CD4-positive, CD25-positive, alpha-beta regulatory T cell (primary cell): ENCODE measurements around the gene GHR. TPM values are rescaled to one million over a fixed set of nuclear protein-coding genes. Genes with fewer than 3 reads are reported as not detected.
"Not testable (repeated sequence)": the region's sequence is repeated elsewhere in the genome, so short reads cannot be mapped to it uniquely, and the experiment has no call there.

Experiments used
- ATAC-seq, 2 donors: fragments of 150-1000 bp; cut with Tn5 transposase; one replicate each; pipeline ENCODE4 v1.10.0; 2021; ENCODE audit warnings: low read depth in 2 of 2, moderate number of reproducible peaks in 2 of 2, moderate library complexity in 1 of 2
- DNase-seq, 3 donors: peaks; one replicate each; pipeline versions ENCODE4 v3.0.0 to v3.0.0-alpha.2; 2012 to 2022; ENCODE audit warnings: mixed read lengths in 1 of 3
- H3K27ac ChIP-seq: one replicate; pipeline ENCODE4 v1.7.0; 2013; ENCODE audit warnings: mild to moderate bottlenecking, low read length; ENCODE audit not compliant: insufficient read depth, poor library complexity, severe bottlenecking
- H3K27me3 ChIP-seq: one replicate; pipeline ENCODE4 v1.7.0; 2013; ENCODE audit warnings: low read length; ENCODE audit not compliant: control insufficient read depth, insufficient read depth
- H3K36me3 ChIP-seq: one replicate; pipeline ENCODE4 v1.7.0; 2013; ENCODE audit warnings: mild to moderate bottlenecking, low read length, moderate library complexity; ENCODE audit not compliant: control insufficient read depth, insufficient read depth
- H3K4me1 ChIP-seq: 2 replicates; pipeline ENCODE4 v1.7.0; 2013; ENCODE audit warnings: mild to moderate bottlenecking, low read length; ENCODE audit not compliant: insufficient read depth, control insufficient read depth, poor library complexity, severe bottlenecking
- H3K4me3 ChIP-seq: one replicate; pipeline ENCODE4 v1.7.0; 2013; ENCODE audit warnings: low read depth, mild to moderate bottlenecking, low read length, moderate library complexity
- H3K9me3 ChIP-seq, 2 experiments: 1 replicate in 1 of 2; 2 replicates in 1 of 2; pipeline ENCODE4 v1.7.0; 2013; ENCODE audit warnings: low read length in 2 of 2, mild to moderate bottlenecking in 1 of 2, moderate library complexity in 1 of 2; ENCODE audit not compliant: control insufficient read depth in 2 of 2
- H3K27ac Mint-ChIP-seq, 3 donors: one replicate each; pipeline ENCODE4 v1.8.0; 2020 to 2022; ENCODE audit warnings: mild to moderate bottlenecking in 3 of 3, mixed read lengths in 3 of 3, moderate library complexity in 2 of 3
- H3K27me3 Mint-ChIP-seq: one replicate; pipeline ENCODE4 v1.8.0; 2022; ENCODE audit warnings: mild to moderate bottlenecking, mixed read lengths
- H3K36me3 Mint-ChIP-seq: one replicate; pipeline ENCODE4 v1.8.0; 2020; ENCODE audit warnings: mixed read lengths
- H3K4me1 Mint-ChIP-seq, 4 donors: one replicate each; pipeline ENCODE4 v1.8.0; 2020 to 2022; ENCODE audit warnings: mixed read lengths in 4 of 4, mild to moderate bottlenecking in 1 of 4
- H3K4me3 Mint-ChIP-seq, 4 donors: one replicate each; pipeline ENCODE4 v1.8.0; 2020 to 2022; ENCODE audit warnings: mild to moderate bottlenecking in 4 of 4, mixed read lengths in 4 of 4, moderate library complexity in 3 of 4
- H3K9me3 Mint-ChIP-seq, 7 donors: one replicate each; pipeline ENCODE4 v1.8.0; 2020 to 2022; ENCODE audit warnings: mixed read lengths in 7 of 7, mild to moderate bottlenecking in 3 of 7, moderate library complexity in 2 of 7
- polyA plus RNA-seq, 4 donors: library from polyadenylated mRNA; unstranded; fragments of 300-500 nt; fragmentation: Illumina TruSeq; gene quantifications; one replicate each; pipeline ENCODE4 v1.2.3, GENCODE V29; 2021
- total RNA-seq: library from RNA; stranded (reverse); gene quantifications from one replicate; pipeline ENCODE4 v1.2.3, GENCODE V29; 2022

The GHR gene
- total and polyA plus RNA-seq, 5 donors from 2014 or later: not detected

- H3K4me1 Mint-ChIP-seq: peaks cover 0 to 4% (median 0%) of the 10 kb centered on the region in 4 donors
- Histone ChIP-seq H3K27ac (no peak overlapping the region), H3K4me1 (no peaks in the 10 kb centered on the region), H3K27me3 (peaks cover 2% of the 10 kb centered on the region), H3K4me3 (no peak overlapping the region), H3K9me3 (no peaks in the 10 kb centered on the region), H3K36me3 (no peaks in the 10 kb centered on the region)
- H3K27ac Mint-ChIP-seq: no peak overlapping the region
- no peak overlapping the region for H3K4me3 Mint-ChIP-seq
- no peaks in the 10 kb centered on the region for H3K36me3 Mint-ChIP-seq
- peaks cover 6% of the 10 kb centered on the region for H3K27me3 Mint-ChIP-seq
- peaks cover 0 to 4% (median 0%) of the 10 kb centered on the region in 7 donors for H3K9me3 Mint-ChIP-seq
- DNase-seq (no peak), ATAC-seq (no peak)
These were observed 230.5 kb downstream of the GHR start for GRCh38 chr5:42653705-42654104.

DNA sequence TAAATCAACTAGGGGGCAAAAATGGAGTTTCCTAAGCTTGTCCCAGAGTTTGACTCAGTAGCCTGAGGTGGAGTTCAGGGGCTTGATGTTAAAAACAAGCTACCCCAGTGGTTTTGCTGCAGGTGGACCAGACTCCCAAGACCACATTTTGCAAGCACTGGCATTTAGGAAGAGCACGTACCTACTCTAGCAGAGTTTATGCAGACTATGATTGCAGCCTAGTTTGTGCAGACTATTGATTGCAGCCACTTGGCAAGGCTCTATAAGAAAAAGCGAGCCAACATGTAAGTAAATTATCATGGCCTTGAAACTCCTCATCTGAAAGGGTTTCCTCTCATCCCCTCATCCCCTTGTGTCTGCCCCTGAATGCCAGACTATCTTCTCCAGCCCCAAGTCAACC lies 231.4 kb downstream of the GHR start:
- no peak overlapping the region for H3K27ac Mint-ChIP-seq
- no peak overlapping the region for H3K27ac ChIP-seq
- H3K27me3 ChIP-seq: peaks cover 2% of the 10 kb centered on the region
- H3K36me3 Mint-ChIP-seq: no peaks in the 10 kb centered on the region
- H3K9me3 ChIP-seq: no peaks in the 10 kb centered on the region
- DNase-seq (no peak), ATAC-seq (no peak)
- peaks cover 6% of the 10 kb centered on the region for H3K27me3 Mint-ChIP-seq
- peaks cover 0 to 4% (median 0%) of the 10 kb centered on the region in 7 donors for H3K9me3 Mint-ChIP-seq
- no peaks in the 10 kb centered on the region for H3K36me3 ChIP-seq
- H3K4me3 Mint-ChIP-seq: no peak overlapping the region
- H3K4me1 Mint-ChIP-seq: peaks cover 0 to 4% (median 0%) of the 10 kb centered on the region in 4 donors
- H3K4me1 ChIP-seq: no peaks in the 10 kb centered on the region
- no peak overlapping the region for H3K4me3 ChIP-seq

- H3K27me3 Mint-ChIP-seq: peaks cover 6% of the 10 kb centered on the region
- H3K4me3 Mint-ChIP-seq: no peak overlapping the region
- Histone ChIP-seq H3K27ac (no peak overlapping the region), H3K4me3 (no peak overlapping the region), H3K36me3 (no peaks in the 10 kb centered on the region), H3K27me3 (peaks cover 2% of the 10 kb centered on the region), H3K9me3 (no peaks in the 10 kb centered on the region), H3K4me1 (no peaks in the 10 kb centered on the region)
- peaks cover 0 to 4% (median 0%) of the 10 kb centered on the region in 7 donors for H3K9me3 Mint-ChIP-seq
- H3K36me3 Mint-ChIP-seq: no peaks in the 10 kb centered on the region
- H3K27ac Mint-ChIP-seq: no peak overlapping the region
- DNase-seq (no peak), ATAC-seq (no peak)
- peaks cover 0 to 4% (median 0%) of the 10 kb centered on the region in 4 donors for H3K4me1 Mint-ChIP-seq
These were observed 232.9 kb downstream of the GHR start for GRCh38 chr5:42655982-42656650.

DNA sequence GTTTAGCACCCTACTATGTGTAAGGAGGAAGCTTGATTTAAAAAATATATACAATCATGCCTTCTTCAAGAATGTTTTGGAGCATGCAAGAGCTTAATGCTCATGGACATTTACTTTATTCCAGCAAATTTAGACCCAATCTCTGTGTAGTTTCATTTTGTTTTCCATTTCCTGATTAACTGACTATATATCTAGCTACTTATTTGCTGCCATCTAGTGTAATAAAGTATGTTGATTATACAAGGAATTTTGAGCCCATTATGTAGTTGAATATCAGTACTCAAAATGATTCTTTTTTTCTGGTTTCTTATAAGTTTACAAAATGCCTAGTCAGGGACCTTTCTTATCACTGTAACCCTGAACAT lies 233.4 kb downstream of the GHR start:
- no peaks in the 10 kb centered on the region for H3K4me1 ChIP-seq
- ATAC-seq: no peak
- H3K36me3 ChIP-seq: no peaks in the 10 kb centered on the region
- Mint-ChIP-seq H3K27me3 (peaks cover 6% of the 10 kb centered on the region), H3K27ac (no peak overlapping the region), H3K4me3 (no peak overlapping the region), H3K36me3 (no peaks in the 10 kb centered on the region), H3K9me3 (peaks cover 0 to 4% (median 0%) of the 10 kb centered on the region in 7 donors), H3K4me1 (peaks cover 0 to 4% (median 0%) of the 10 kb centered on the region in 4 donors)
- DNase-seq: no peak
- H3K27me3 ChIP-seq: peaks cover 2% of the 10 kb centered on the region
- no peak overlapping the region for H3K27ac ChIP-seq
- H3K4me3 ChIP-seq: no peak overlapping the region
- H3K9me3 ChIP-seq: no peaks in the 10 kb centered on the region

- not testable (repeated sequence) for H3K27ac Mint-ChIP-seq, H3K27me3 ChIP-seq, ATAC-seq, H3K4me1 ChIP-seq, H3K4me3 Mint-ChIP-seq, H3K36me3 ChIP-seq, H3K4me3 ChIP-seq, H3K27me3 Mint-ChIP-seq, H3K36me3 Mint-ChIP-seq, H3K4me1 Mint-ChIP-seq, H3K9me3 ChIP-seq, H3K27ac ChIP-seq, DNase-seq, H3K9me3 Mint-ChIP-seq
These were observed 236.6 kb downstream of the GHR start for GRCh38 chr5:42659869-42660268.

DNA sequence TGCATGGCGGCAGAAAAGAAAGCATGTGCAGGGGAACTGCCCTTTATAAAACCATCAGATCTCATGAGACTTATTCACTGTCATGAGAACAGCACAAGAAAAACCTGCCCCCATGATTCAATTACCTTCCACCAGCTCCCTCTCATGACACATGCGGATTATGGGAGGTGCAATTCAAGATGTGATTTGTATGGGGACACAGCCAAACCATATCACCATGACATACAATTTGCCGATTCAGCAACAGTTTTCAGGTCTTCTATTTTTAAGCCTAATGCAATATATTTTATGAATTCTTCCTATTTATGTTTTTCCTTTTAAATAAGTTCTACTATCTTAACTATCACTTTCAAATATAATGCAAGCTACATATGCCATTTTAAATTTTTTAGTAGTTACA lies 242.6 kb downstream of the GHR start:
- no peaks in the 10 kb centered on the region for H3K4me1 Mint-ChIP-seq
- Histone ChIP-seq H3K9me3 (no peaks in the 10 kb centered on the region), H3K4me3 (no peak overlapping the region), H3K27ac (no peak overlapping the region), H3K4me1 (no peaks in the 10 kb centered on the region), H3K27me3 (no peaks in the 10 kb centered on the region), H3K36me3 (no peaks in the 10 kb centered on the region)
- no peaks in the 10 kb centered on the region for H3K36me3 Mint-ChIP-seq
- no peak overlapping the region for H3K27ac Mint-ChIP-seq
- peaks cover 4% of the 10 kb centered on the region for H3K27me3 Mint-ChIP-seq
- no peak for DNase-seq
- no peak overlapping the region for H3K4me3 Mint-ChIP-seq
- ATAC-seq: no peak
- H3K9me3 Mint-ChIP-seq: peaks cover 0 to 4% (median 0%) of the 10 kb centered on the region in 7 donors

DNA sequence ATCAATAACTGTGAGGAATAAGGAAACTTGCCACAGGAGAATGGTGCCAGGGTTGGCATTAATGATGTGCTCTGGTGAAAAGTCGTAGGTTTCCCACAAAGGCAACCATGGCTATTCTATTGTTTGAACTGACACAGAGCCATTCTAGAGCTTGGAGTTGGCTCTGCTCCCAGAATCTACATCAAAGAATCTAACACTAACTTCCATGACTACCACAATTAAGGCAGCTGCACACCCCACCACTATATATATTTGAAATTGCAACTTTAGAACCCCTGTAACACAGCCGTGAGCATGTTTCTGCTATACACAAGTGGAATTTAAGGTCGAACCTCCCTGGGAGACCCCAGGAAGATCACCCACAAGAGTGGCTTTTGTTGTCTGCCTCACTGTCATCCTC lies 243.6 kb downstream of the GHR start:
- Mint-ChIP-seq H3K27me3 (peaks cover 4% of the 10 kb centered on the region), H3K4me1 (no peaks in the 10 kb centered on the region), H3K36me3 (no peaks in the 10 kb centered on the region), H3K9me3 (peaks cover 0 to 2% (median 0%) of the 10 kb centered on the region in 7 donors), H3K4me3 (no peak overlapping the region), H3K27ac (no peak overlapping the region)
- Histone ChIP-seq H3K27me3 (no peaks in the 10 kb centered on the region), H3K36me3 (no peaks in the 10 kb centered on the region), H3K27ac (no peak overlapping the region), H3K9me3 (no peaks in the 10 kb centered on the region), H3K4me1 (no peaks in the 10 kb centered on the region), H3K4me3 (no peak overlapping the region)
- DNase-seq (no peak), ATAC-seq (no peak)

GRCh38 chr5:42668254-42668653 lies 245.0 kb downstream of the GHR start:
- Mint-ChIP-seq H3K36me3 (no peaks in the 10 kb centered on the region), H3K9me3 (peaks cover 0 to 2% (median 1%) of the 10 kb centered on the region in 7 donors), H3K27me3 (peaks cover under 1% of the 10 kb centered on the region), H3K27ac (no peak overlapping the region), H3K4me3 (no peak overlapping the region), H3K4me1 (no peaks in the 10 kb centered on the region)
- no peaks in the 10 kb centered on the region for H3K9me3 ChIP-seq
- no peaks in the 10 kb centered on the region for H3K36me3 ChIP-seq
- DNase-seq (no peak), ATAC-seq (no peak)
- no peak overlapping the region for H3K27ac ChIP-seq
- H3K4me3 ChIP-seq: no peak overlapping the region
- no peaks in the 10 kb centered on the region for H3K4me1 ChIP-seq
- no peaks in the 10 kb centered on the region for H3K27me3 ChIP-seq
